Endothelial cell of umbilical vein (primary cell): ENCODE measurements around the gene KRTAP10-8. TPM values are rescaled to one million over a fixed set of nuclear protein-coding genes. Genes with fewer than 3 reads are reported as not detected.

Experiments
- BruUV-seq: library from RNA; stranded (reverse); fragments of 400-500 nt; replicated peaks from 2 replicates; lab custom pipeline; 2021; lab: Mats Ljungman, UMichigan
- CTCF ChIA-PET: fragments of 300-600, 350-600 bp; sonication (Branson Sonifier 250); formaldehyde crosslinking; loops from one replicate; lab custom pipeline; 2021; ENCODE audit warnings: antibody characterized with exemption, inconsistent platforms; lab: Charles Lee
- POLR2A ChIA-PET: fragments of 300-600, 350-600 bp; sonication (Branson Sonifier 250); formaldehyde crosslinking; loops from one replicate; lab custom pipeline; 2021; ENCODE audit warnings: antibody characterized with exemption, inconsistent platforms; lab: Charles Lee
- DNase-seq: peaks from one replicate; pipeline ENCODE4 v3.0.0-alpha.2; 2011; ENCODE audit warnings: low read depth, low spot score
- FAIRE-seq: peaks from 2 replicates; lab custom pipeline; 2011; peaks lifted over from hg19 to GRCh38; lab: Jason Lieb, UNC
- H2AFZ ChIP-seq: 2 replicates; pipeline ENCODE4 v1.6.0; 2012; ENCODE audit warnings: low read depth, low read length, control low read depth, inconsistent platforms
- H3K27ac ChIP-seq: 2 replicates; pipeline ENCODE4 v1.5.1; 2011; ENCODE audit warnings: low read depth, mild to moderate bottlenecking, control low read depth, low read length, moderate library complexity; ENCODE audit not compliant: insufficient read depth
- H3K27me3 ChIP-seq, 2 experiments: 2 replicates each; pipeline versions ENCODE4 v1.6.0 to v1.6.1; 2011; ENCODE audit warnings: low read length in 2 of 2, mixed read lengths in 1 of 2; ENCODE audit not compliant: control insufficient read depth in 2 of 2, insufficient read depth in 2 of 2
- H3K36me3 ChIP-seq, 2 experiments: 2 replicates in 1 of 2; 3 replicates in 1 of 2; pipeline ENCODE4 v1.5.1; 2011; ENCODE audit warnings: low read length in 2 of 2, mild to moderate bottlenecking in 1 of 2, moderate library complexity in 1 of 2; ENCODE audit not compliant: control insufficient read depth in 2 of 2, insufficient read depth in 2 of 2; ENCODE audit errors: extremely low read depth in 1 of 2
- H3K4me1 ChIP-seq: 3 replicates; pipeline ENCODE4 v1.5.1; 2011; ENCODE audit warnings: mild to moderate bottlenecking, low read length; ENCODE audit not compliant: control insufficient read depth, insufficient read depth; ENCODE audit errors: extremely low read depth
- H3K4me2 ChIP-seq: 2 replicates; pipeline ENCODE4 v1.6.1; 2011; ENCODE audit warnings: low read length, control low read depth, mixed read lengths; ENCODE audit not compliant: insufficient read depth
- H3K4me3 ChIP-seq, 3 experiments: fragments of 200-600 bp in 1 of 3; sonication (generic), shearing (Covaris generic) in 1 of 3; replicated peaks in 1 of 3; 2 replicates each; pipeline ENCODE4 v1.5.1; 2011 to 2016; ENCODE audit warnings: control low read depth in 3 of 3, low read length in 3 of 3, mild to moderate bottlenecking in 2 of 3, inconsistent platforms in 1 of 3, low read depth in 1 of 3, moderate library complexity in 1 of 3; ENCODE audit not compliant: insufficient read depth in 1 of 3
- H3K79me2 ChIP-seq: 2 replicates; pipeline ENCODE4 v1.6.0; 2012; ENCODE audit warnings: low read length, inconsistent platforms; ENCODE audit not compliant: control insufficient read depth, insufficient read depth
- H3K9ac ChIP-seq: replicated peaks from 2 replicates; pipeline ENCODE3; 2011; ENCODE audit warnings: low read length, control low read depth; ENCODE audit not compliant: insufficient read depth; ENCODE audit errors: extremely low read depth
- H3K9me1 ChIP-seq: replicated peaks from 3 replicates; pipeline ENCODE4 v1.6.0; 2011; ENCODE audit warnings: mild to moderate bottlenecking, low read length; ENCODE audit not compliant: control insufficient read depth, insufficient read depth; ENCODE audit errors: extremely low read depth
- H3K9me3 ChIP-seq: replicated peaks from 2 replicates; pipeline ENCODE4 v1.5.1; 2012; ENCODE audit warnings: low read length, inconsistent platforms; ENCODE audit not compliant: control insufficient read depth, insufficient read depth
- H4K20me1 ChIP-seq: replicated peaks from 2 replicates; pipeline ENCODE3; 2011; ENCODE audit warnings: mild to moderate bottlenecking, low read length; ENCODE audit not compliant: control insufficient read depth, insufficient read depth; ENCODE audit errors: extremely low read depth
- EZH2 ChIP-seq: IDR thresholded peaks from 2 replicates; pipeline ENCODE4 v1.6.1; 2012; ENCODE audit warnings: borderline replicate concordance, low read depth, mild to moderate bottlenecking, moderate library complexity, low read length, inconsistent platforms; ENCODE audit not compliant: severe bottlenecking
- FOS ChIP-seq: IDR thresholded peaks from 2 replicates; pipeline ENCODE4 v1.6.1; 2011; ENCODE audit warnings: mild to moderate bottlenecking, low read length, moderate library complexity, borderline replicate concordance; ENCODE audit not compliant: insufficient read depth
- GATA2 ChIP-seq: IDR thresholded peaks from 2 replicates; pipeline ENCODE4 v1.7.0; 2011; ENCODE audit warnings: low read depth, mild to moderate bottlenecking, moderate library complexity, mixed read lengths, low read length; ENCODE audit not compliant: insufficient read length, insufficient read depth
- JUN ChIP-seq: IDR thresholded peaks from 2 replicates; pipeline ENCODE4 v1.6.1; 2011; ENCODE audit warnings: borderline replicate concordance, low read depth; ENCODE audit not compliant: insufficient read length, insufficient read depth
- MYC ChIP-seq: IDR thresholded peaks from one replicate; pipeline ENCODE4 v1.6.1; 2011; ENCODE audit warnings: mild to moderate bottlenecking, low read depth, low read length
- POLR2A ChIP-seq: IDR thresholded peaks from 2 replicates; pipeline ENCODE4 v1.6.1; 2012; ENCODE audit warnings: low read depth, mild to moderate bottlenecking, control low read depth, low read length
- POLR2AphosphoS5 ChIP-seq: IDR thresholded peaks from 2 replicates; pipeline ENCODE4 v1.6.1; 2012; ENCODE audit warnings: low read depth, mild to moderate bottlenecking, control low read depth, low read length, moderate library complexity; ENCODE audit not compliant: insufficient read depth
- dilution Hi-C: fragments of 300-500 bp; cut with MboI; formaldehyde crosslinking; loops from one replicate; pipeline ENCODE4 v1.15.0; 2019; ENCODE audit warnings: low sequenced_read_pairs; ENCODE audit not compliant: extremely low pct_ligation_motif_present
- intact Hi-C: fragments of 100-400 bp; cut with micrococcal nuclease; formaldehyde crosslinking; loops from one replicate; pipeline ENCODE4 v1.10.0; 2022
- polyA plus RNA-seq, 4 experiments: library from polyadenylated mRNA; depleted of rRNA in 3 of 4; stranded (reverse) in 3 of 4; unstranded in 1 of 4; fragments of >200 nt; gene quantifications; 2 replicates each; pipeline versions ENCODE4 v1.2.1 to v1.2.3, GENCODE V29; 2011 to 2012; ENCODE audit warnings: missing spikeins in 1 of 4
- total RNA-seq: library from RNA; stranded (reverse); gene quantifications from 2 replicates; pipeline ENCODE4 v1.2.3, GENCODE V29; 2021
- TF ChIP-seq, protein P1 (sequence below), 2 donors: IDR thresholded peaks; 1 replicate in 1 of 2; 2 replicates in 1 of 2; pipeline ENCODE4 v1.5.1; 2011; ENCODE audit warnings: low read length in 2 of 2, mild to moderate bottlenecking in 2 of 2, moderate library complexity in 2 of 2, control low read depth in 1 of 2, inconsistent platforms in 1 of 2, low read depth in 1 of 2; ENCODE audit not compliant: insufficient read depth in 1 of 2; ENCODE audit errors: extremely low read depth in 1 of 2
- TF ChIP-seq, protein P2 (sequence below): IDR thresholded peaks from 2 replicates; pipeline ENCODE4 v1.6.1; 2011; ENCODE audit not compliant: insufficient read depth, insufficient read length

KRTAP10-8 gene
- total and polyA plus RNA-seq, 2 donors (not counting 3 experiments of a cell fraction or from before 2014, with no cell fraction given): not detected

DNA sequence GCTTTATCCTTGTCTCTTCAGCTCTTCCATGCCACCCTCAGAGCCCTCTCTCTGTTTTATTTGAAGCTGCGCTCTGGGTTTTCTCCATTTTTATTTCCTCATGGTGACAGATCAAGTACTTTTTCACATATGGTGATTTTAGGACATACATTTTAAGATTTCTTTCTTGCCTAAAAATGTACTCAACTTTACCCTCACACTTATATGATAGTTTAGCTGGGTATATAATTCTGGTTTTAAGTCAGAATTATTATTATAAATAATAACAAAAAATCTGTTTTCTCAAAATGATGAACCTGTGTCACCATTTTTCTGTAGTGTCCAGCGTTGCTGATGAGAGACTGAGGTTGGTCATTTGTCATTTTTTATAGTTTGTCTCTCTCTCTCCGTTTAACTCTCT lies 30.7 kb upstream of the KRTAP10-8 start:
- intact Hi-C loops (no loop called here), dilution Hi-C loops (no loop called here)
- peaks cover 3 to 8% of the 10 kb centered on the region in 2 experiments for H3K27me3 ChIP-seq
- H3K79me2 ChIP-seq: no peaks in the 10 kb centered on the region
- H3K36me3 ChIP-seq: no peaks in the 10 kb centered on the region
- ChIA-PET POLR2A (no interaction called here), CTCF (no interaction called here)
- no peaks in the 10 kb centered on the region for H3K9me3 ChIP-seq
- no peaks in the 10 kb centered on the region for H3K9me1 ChIP-seq
- TF ChIP-seq POLR2A: no peak
- no peak for TF ChIP-seq MYC
- no peak for TF ChIP-seq FOS
- no peak for TF ChIP-seq JUN
- no peak for TF ChIP-seq POLR2AphosphoS5
- TF ChIP-seq, protein P1, sequence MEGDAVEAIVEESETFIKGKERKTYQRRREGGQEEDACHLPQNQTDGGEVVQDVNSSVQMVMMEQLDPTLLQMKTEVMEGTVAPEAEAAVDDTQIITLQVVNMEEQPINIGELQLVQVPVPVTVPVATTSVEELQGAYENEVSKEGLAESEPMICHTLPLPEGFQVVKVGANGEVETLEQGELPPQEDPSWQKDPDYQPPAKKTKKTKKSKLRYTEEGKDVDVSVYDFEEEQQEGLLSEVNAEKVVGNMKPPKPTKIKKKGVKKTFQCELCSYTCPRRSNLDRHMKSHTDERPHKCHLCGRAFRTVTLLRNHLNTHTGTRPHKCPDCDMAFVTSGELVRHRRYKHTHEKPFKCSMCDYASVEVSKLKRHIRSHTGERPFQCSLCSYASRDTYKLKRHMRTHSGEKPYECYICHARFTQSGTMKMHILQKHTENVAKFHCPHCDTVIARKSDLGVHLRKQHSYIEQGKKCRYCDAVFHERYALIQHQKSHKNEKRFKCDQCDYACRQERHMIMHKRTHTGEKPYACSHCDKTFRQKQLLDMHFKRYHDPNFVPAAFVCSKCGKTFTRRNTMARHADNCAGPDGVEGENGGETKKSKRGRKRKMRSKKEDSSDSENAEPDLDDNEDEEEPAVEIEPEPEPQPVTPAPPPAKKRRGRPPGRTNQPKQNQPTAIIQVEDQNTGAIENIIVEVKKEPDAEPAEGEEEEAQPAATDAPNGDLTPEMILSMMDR (IDR thresholded peaks at IDR 0.05; ENCODE audit: extremely low read depth in 1 of 2, insufficient read depth in 1 of 2, low read depth in 1 of 2, low read length in 2 of 2): no peak
- TF ChIP-seq, protein P2, sequence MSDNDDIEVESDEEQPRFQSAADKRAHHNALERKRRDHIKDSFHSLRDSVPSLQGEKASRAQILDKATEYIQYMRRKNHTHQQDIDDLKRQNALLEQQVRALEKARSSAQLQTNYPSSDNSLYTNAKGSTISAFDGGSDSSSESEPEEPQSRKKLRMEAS: no peak
- TF ChIP-seq GATA2: no peak
- no peak for TF ChIP-seq EZH2
- H3K4me1 ChIP-seq: no peaks in the 10 kb centered on the region
- DNase-seq (no peak), FAIRE-seq (no peak)
- H3K4me3 ChIP-seq: no peak overlapping the region
- no peak overlapping the region for H2AFZ ChIP-seq
- H3K27ac ChIP-seq: no peak overlapping the region
- BruUV-seq: no TSS peak
- H3K9ac ChIP-seq: no peak overlapping the region
- H4K20me1 ChIP-seq: no peaks in the 10 kb centered on the region
- no peak overlapping the region for H3K4me2 ChIP-seq
